Sigmoid colon (tissue), 3 donors: ENCODE measurements around the gene CASTOR2.

Experiments used
- CTCF ChIP-seq, 4 experiments: fragments of 450-650 bp in 3 of 4; fragments of 200-600 bp in 1 of 4; IDR thresholded peaks; one replicate each; pipeline ENCODE4 v1.5.1; 2016 to 2019; ENCODE audit warnings: antibody characterized with exemption in 4 of 4, mild to moderate bottlenecking in 3 of 4, moderate library complexity in 2 of 4
- POLR2A ChIP-seq, 2 donors: fragments of 450-650 bp; IDR thresholded peaks; one replicate each; pipeline ENCODE4 v1.6.1; 2016; ENCODE audit warnings: antibody characterized with exemption in 2 of 2, mild to moderate bottlenecking in 2 of 2, moderate library complexity in 2 of 2

GRCh38 chr7:75010036-75010435 is 45.5 kb downstream of the CASTOR2 start:
- no peak for TF ChIP-seq CTCF (IDR thresholded peaks at IDR 0.05)
- no peak for TF ChIP-seq POLR2A (IDR thresholded peaks at IDR 0.05)
